Neuronal stem cell (in vitro differentiated cells): ENCODE results near the gene CACNA2D4.

Experiments used
- DNase-seq: peaks from one replicate; pipeline ENCODE4 v3.0.0-alpha.2; 2013; ENCODE audit warnings: low spot score
- H2AFZ ChIP-seq: one replicate; pipeline ENCODE4 v1.6.1; 2013; ENCODE audit warnings: mild to moderate bottlenecking, low read length, inconsistent platforms
- H2AK5ac ChIP-seq: 2 replicates; pipeline ENCODE4 v1.6.1; 2013; ENCODE audit warnings: low read depth, mild to moderate bottlenecking, inconsistent platforms, low read length, moderate library complexity, mixed read lengths
- H2BK120ac ChIP-seq: 2 replicates; pipeline ENCODE4 v1.6.1; 2013; ENCODE audit warnings: low read depth, mild to moderate bottlenecking, inconsistent platforms, low read length, moderate library complexity, mixed read lengths
- H2BK12ac ChIP-seq: one replicate; pipeline ENCODE4 v1.6.1; 2013; ENCODE audit warnings: low read length, inconsistent platforms
- H2BK15ac ChIP-seq: 2 replicates; pipeline ENCODE4 v1.6.1; 2013; ENCODE audit warnings: mild to moderate bottlenecking, low read length, inconsistent platforms, mixed read lengths
- H2BK5ac ChIP-seq: one replicate; pipeline ENCODE4 v1.6.1; 2013; ENCODE audit warnings: inconsistent platforms, mild to moderate bottlenecking, low read length, moderate library complexity
- H3K14ac ChIP-seq: one replicate; pipeline ENCODE4 v1.6.1; 2013; ENCODE audit warnings: low read length, inconsistent platforms
- H3K18ac ChIP-seq: 2 replicates; pipeline ENCODE4 v1.6.1; 2013; ENCODE audit warnings: low read length, inconsistent platforms
- H3K23ac ChIP-seq: 2 replicates; pipeline ENCODE4 v1.6.1; 2013; ENCODE audit warnings: low read depth, mild to moderate bottlenecking, mixed read lengths, low read length, inconsistent platforms; ENCODE audit not compliant: poor library complexity
- H3K27ac ChIP-seq: replicated peaks from 3 replicates; pipeline ENCODE4 v1.5.1; 2013; ENCODE audit warnings: low read length, inconsistent platforms
- H3K27me3 ChIP-seq, 3 experiments: 2 replicates each; pipeline ENCODE4 v1.6.1; 2013; ENCODE audit warnings: low read length in 3 of 3, mild to moderate bottlenecking in 2 of 3, inconsistent platforms in 1 of 3, low read depth in 1 of 3, mixed read lengths in 1 of 3, moderate library complexity in 1 of 3; ENCODE audit not compliant: control insufficient read depth in 3 of 3, insufficient read depth in 3 of 3
- H3K36me3 ChIP-seq, 2 donors: replicated peaks in 1 of 2; 2 replicates each; pipeline ENCODE4 v1.6.1; 2013; ENCODE audit warnings: low read length in 2 of 2; ENCODE audit not compliant: control insufficient read depth in 2 of 2, insufficient read depth in 2 of 2
- H3K4ac ChIP-seq: 2 replicates; pipeline ENCODE4 v1.6.1; 2013; ENCODE audit warnings: inconsistent platforms, mild to moderate bottlenecking, low read length, moderate library complexity
- H3K4me1 ChIP-seq, 2 donors: 1 replicate in 1 of 2; 2 replicates in 1 of 2; pipeline ENCODE4 v1.6.1; 2013; ENCODE audit warnings: low read length in 2 of 2, low read depth in 1 of 2; ENCODE audit not compliant: control insufficient read depth in 2 of 2, insufficient read depth in 1 of 2
- H3K4me2 ChIP-seq: one replicate; pipeline ENCODE4 v1.6.1; 2013; ENCODE audit warnings: mild to moderate bottlenecking, low read length, inconsistent platforms; ENCODE audit not compliant: insufficient read depth, poor library complexity, severe bottlenecking
- H3K4me3 ChIP-seq, 2 donors: 2 replicates each; pipeline ENCODE4 v1.5.1; 2013; ENCODE audit warnings: low read length in 2 of 2, mild to moderate bottlenecking in 2 of 2, inconsistent platforms in 1 of 2, moderate library complexity in 1 of 2
- H3K79me1 ChIP-seq: one replicate; pipeline ENCODE4 v1.6.1; 2013; ENCODE audit warnings: low read depth, mild to moderate bottlenecking, inconsistent platforms, low read length, moderate library complexity
- H3K9ac ChIP-seq: one replicate; pipeline ENCODE4 v1.6.1; 2013; ENCODE audit warnings: mild to moderate bottlenecking, low read depth, low read length, inconsistent platforms; ENCODE audit not compliant: poor library complexity
- H3K9me3 ChIP-seq, 2 donors: replicated peaks in 1 of 2; 2 replicates each; pipeline versions ENCODE3 to v1.6.1; 2013; ENCODE audit warnings: low read length in 2 of 2, mild to moderate bottlenecking in 2 of 2, inconsistent platforms in 1 of 2, low read depth in 1 of 2, mixed read lengths in 1 of 2, moderate library complexity in 1 of 2; ENCODE audit not compliant: control insufficient read depth in 2 of 2, insufficient read depth in 1 of 2
- H4K8ac ChIP-seq: one replicate; pipeline ENCODE4 v1.6.1; 2013; ENCODE audit warnings: low read depth, mild to moderate bottlenecking, inconsistent platforms, low read length, moderate library complexity
- H4K91ac ChIP-seq: one replicate; pipeline ENCODE4 v1.6.1; 2013; ENCODE audit warnings: low read length, low read depth, mild to moderate bottlenecking, inconsistent platforms; ENCODE audit not compliant: poor library complexity
- WGBS, 2 donors: extraction: QIAGEN DNeasy Blood & Tissue Kit; methylation state at CpG; one replicate each; pipeline ENCODE4 v1.1.7; 2013; ENCODE audit warnings: missing lambda C conversion rate in 2 of 2, mixed read lengths in 1 of 2; ENCODE audit not compliant: insufficient read length in 2 of 2, insufficient replicate concordance in 1 of 2; ENCODE audit errors: extremely low coverage in 2 of 2; 5-methylcytosine and 5-hydroxymethylcytosine counted together

The CACNA2D4 gene

GRCh38 chr12:1798641-1799020, 119.8 kb downstream of the CACNA2D4 start:
- Histone ChIP-seq H3K27ac (no peak overlapping the region), H3K36me3 (no peaks in the 10 kb centered on the region), H4K91ac (no peak overlapping the region), H3K4me3 (no peak overlapping the region), H3K23ac (no peak overlapping the region), H3K4me2 (no peak overlapping the region), H3K14ac (no peak overlapping the region), H3K4ac (no peak overlapping the region), H3K79me1 (no peaks in the 10 kb centered on the region), H2AK5ac (peak overlapping the region; percentile 38), H2AFZ (no peak overlapping the region), H3K18ac (peak overlapping the region; percentile 15), H3K9me3 (no peaks in the 10 kb centered on the region), H3K9ac (no peak overlapping the region), H3K4me1 (peaks cover 5% of the 10 kb centered on the region in 2 donors), H2BK120ac (no peak overlapping the region), H2BK5ac (no peak overlapping the region), H3K27me3 (peaks cover 0 to 12% (median 2%) of the 10 kb centered on the region in 3 experiments), H4K8ac (no peak overlapping the region), H2BK12ac (no peak overlapping the region), H2BK15ac (peak overlapping the region; percentile 76)
- WGBS, 2 donors: no CpG with 5 or more reads among the region's 6 CpGs
- no peak for DNase-seq

GRCh38 chr12:1797991-1798640, 120.3 kb downstream of the CACNA2D4 start:
- Histone ChIP-seq H3K4me2 (no peak overlapping the region), H3K27me3 (peaks cover 0 to 12% (median 2%) of the 10 kb centered on the region in 3 experiments), H4K91ac (no peak overlapping the region), H2BK12ac (peak overlapping the region; percentile 49), H3K23ac (peak overlapping the region; percentile 13), H3K18ac (peak overlapping the region; percentile 84), H2AK5ac (peak overlapping the region; percentile 8), H3K4me3 (no peak overlapping the region), H2BK5ac (peak overlapping the region; percentile 83), H3K14ac (no peak overlapping the region), H3K9me3 (no peaks in the 10 kb centered on the region), H3K79me1 (no peaks in the 10 kb centered on the region), H3K4ac (no peak overlapping the region), H2AFZ (no peak overlapping the region), H2BK120ac (no peak overlapping the region), H2BK15ac (peak overlapping the region; percentile 46), H3K27ac (no peak overlapping the region), H3K36me3 (no peaks in the 10 kb centered on the region), H3K9ac (no peak overlapping the region), H3K4me1 (peaks cover 5% of the 10 kb centered on the region in 2 donors), H4K8ac (peak overlapping the region; percentile 76)
- no peak for DNase-seq
- no CpG with 5 or more reads among the region's 22 CpGs for WGBS, 2 donors

- peak overlapping the region; percentile 83 for H2BK5ac ChIP-seq
- peak overlapping the region; percentile 76 for H4K8ac ChIP-seq
- no peaks in the 10 kb centered on the region for H3K36me3 ChIP-seq
- no peak for DNase-seq
- H2AK5ac ChIP-seq: peak overlapping the region; percentile 85
- H3K79me1 ChIP-seq: no peaks in the 10 kb centered on the region
- peak overlapping the region; percentile 67 for H3K4me2 ChIP-seq
- H3K4me3 ChIP-seq: peak overlapping the region in 1 of 2 donors; percentile 63
- peaks cover 0 to 12% (median 2%) of the 10 kb centered on the region in 3 experiments for H3K27me3 ChIP-seq
- H3K4ac ChIP-seq: peak overlapping the region; percentile 90
- H3K9me3 ChIP-seq: no peaks in the 10 kb centered on the region
- peaks cover 5% of the 10 kb centered on the region in 2 donors for H3K4me1 ChIP-seq
- peak overlapping the region; percentile 91 for H2AFZ ChIP-seq
- H3K9ac ChIP-seq: peak overlapping the region; percentile 90
- WGBS, 2 donors: no CpG with 5 or more reads among the region's 71 CpGs
- peak overlapping the region; percentile 90 for H3K14ac ChIP-seq
- H2BK12ac ChIP-seq: peak overlapping the region; percentile 86
- H3K27ac ChIP-seq: no peak overlapping the region
- no peak overlapping the region for H2BK120ac ChIP-seq
- peak overlapping the region; percentile 94 for H3K18ac ChIP-seq
- peak overlapping the region; percentile 49 for H2BK15ac ChIP-seq
- H3K23ac ChIP-seq: peak overlapping the region; percentile 86
- H4K91ac ChIP-seq: no peak overlapping the region
Measured at GRCh38 chr12:1797011-1797901, 121.2 kb downstream of the CACNA2D4 start.

- H3K36me3 ChIP-seq: no peaks in the 10 kb centered on the region
- H3K18ac ChIP-seq: peak overlapping the region; percentile 94
- peak overlapping the region; percentile 86 for H3K23ac ChIP-seq
- peak overlapping the region; percentile 67 for H3K4me2 ChIP-seq
- peaks cover 0 to 12% (median 2%) of the 10 kb centered on the region in 3 experiments for H3K27me3 ChIP-seq
- H2BK5ac ChIP-seq: no peak overlapping the region
- H3K9ac ChIP-seq: peak overlapping the region; percentile 90
- H4K91ac ChIP-seq: no peak overlapping the region
- H2AK5ac ChIP-seq: peak overlapping the region; percentile 85
- no peak overlapping the region for H3K27ac ChIP-seq
- H2AFZ ChIP-seq: peak overlapping the region; percentile 91
- peak overlapping the region; percentile 90 for H3K14ac ChIP-seq
- no CpG with 5 or more reads among the region's 43 CpGs for WGBS, 2 donors
- no peaks in the 10 kb centered on the region for H3K79me1 ChIP-seq
- no peaks in the 10 kb centered on the region for H3K9me3 ChIP-seq
- no peak for DNase-seq
- H3K4me3 ChIP-seq: peak overlapping the region in 1 of 2 donors; percentile 63
- H3K4ac ChIP-seq: peak overlapping the region; percentile 90
- H2BK12ac ChIP-seq: peak overlapping the region; percentile 86
- H2BK15ac ChIP-seq: peak overlapping the region; percentile 25
- peak overlapping the region; percentile 6 for H2BK120ac ChIP-seq
- peaks cover 5% of the 10 kb centered on the region in 2 donors for H3K4me1 ChIP-seq
- peak overlapping the region; percentile 70 for H4K8ac ChIP-seq
Measured at GRCh38 chr12:1796515-1797010, 121.9 kb downstream of the CACNA2D4 start.
